Endothelial cell of umbilical vein (primary cell): ENCODE measurements around the gene SMURF1. TPM values are rescaled to one million over a fixed set of nuclear protein-coding genes. Genes with fewer than 3 reads are reported as not detected.

Source experiments
- BruUV-seq: library from RNA; stranded (reverse); fragments of 400-500 nt; replicated peaks from 2 replicates; lab custom pipeline; 2021; lab: Mats Ljungman, UMichigan
- CTCF ChIA-PET: fragments of 300-600, 350-600 bp; sonication (Branson Sonifier 250); formaldehyde crosslinking; loops from one replicate; lab custom pipeline; 2021; ENCODE audit warnings: antibody characterized with exemption, inconsistent platforms; lab: Charles Lee
- POLR2A ChIA-PET: fragments of 300-600, 350-600 bp; sonication (Branson Sonifier 250); formaldehyde crosslinking; loops from one replicate; lab custom pipeline; 2021; ENCODE audit warnings: antibody characterized with exemption, inconsistent platforms; lab: Charles Lee
- DNase-seq: peaks from one replicate; pipeline ENCODE4 v3.0.0-alpha.2; 2011; ENCODE audit warnings: low read depth, low spot score
- FAIRE-seq: peaks from 2 replicates; lab custom pipeline; 2011; peaks lifted over from hg19 to GRCh38; lab: Jason Lieb, UNC
- H2AFZ ChIP-seq: 2 replicates; pipeline ENCODE4 v1.6.0; 2012; ENCODE audit warnings: low read depth, low read length, control low read depth, inconsistent platforms
- H3K27ac ChIP-seq: 2 replicates; pipeline ENCODE4 v1.5.1; 2011; ENCODE audit warnings: low read depth, mild to moderate bottlenecking, control low read depth, low read length, moderate library complexity; ENCODE audit not compliant: insufficient read depth
- H3K27me3 ChIP-seq, 2 experiments: 2 replicates each; pipeline versions ENCODE4 v1.6.0 to v1.6.1; 2011; ENCODE audit warnings: low read length in 2 of 2, mixed read lengths in 1 of 2; ENCODE audit not compliant: control insufficient read depth in 2 of 2, insufficient read depth in 2 of 2
- H3K36me3 ChIP-seq, 2 experiments: 2 replicates in 1 of 2; 3 replicates in 1 of 2; pipeline ENCODE4 v1.5.1; 2011; ENCODE audit warnings: low read length in 2 of 2, mild to moderate bottlenecking in 1 of 2, moderate library complexity in 1 of 2; ENCODE audit not compliant: control insufficient read depth in 2 of 2, insufficient read depth in 2 of 2; ENCODE audit errors: extremely low read depth in 1 of 2
- H3K4me1 ChIP-seq: 3 replicates; pipeline ENCODE4 v1.5.1; 2011; ENCODE audit warnings: mild to moderate bottlenecking, low read length; ENCODE audit not compliant: control insufficient read depth, insufficient read depth; ENCODE audit errors: extremely low read depth
- H3K4me2 ChIP-seq: 2 replicates; pipeline ENCODE4 v1.6.1; 2011; ENCODE audit warnings: low read length, control low read depth, mixed read lengths; ENCODE audit not compliant: insufficient read depth
- H3K4me3 ChIP-seq, 3 experiments: fragments of 200-600 bp in 1 of 3; sonication (generic), shearing (Covaris generic) in 1 of 3; replicated peaks in 1 of 3; 2 replicates each; pipeline ENCODE4 v1.5.1; 2011 to 2016; ENCODE audit warnings: control low read depth in 3 of 3, low read length in 3 of 3, mild to moderate bottlenecking in 2 of 3, inconsistent platforms in 1 of 3, low read depth in 1 of 3, moderate library complexity in 1 of 3; ENCODE audit not compliant: insufficient read depth in 1 of 3
- H3K79me2 ChIP-seq: 2 replicates; pipeline ENCODE4 v1.6.0; 2012; ENCODE audit warnings: low read length, inconsistent platforms; ENCODE audit not compliant: control insufficient read depth, insufficient read depth
- H3K9ac ChIP-seq: replicated peaks from 2 replicates; pipeline ENCODE3; 2011; ENCODE audit warnings: low read length, control low read depth; ENCODE audit not compliant: insufficient read depth; ENCODE audit errors: extremely low read depth
- H3K9me1 ChIP-seq: replicated peaks from 3 replicates; pipeline ENCODE4 v1.6.0; 2011; ENCODE audit warnings: mild to moderate bottlenecking, low read length; ENCODE audit not compliant: control insufficient read depth, insufficient read depth; ENCODE audit errors: extremely low read depth
- H3K9me3 ChIP-seq: replicated peaks from 2 replicates; pipeline ENCODE4 v1.5.1; 2012; ENCODE audit warnings: low read length, inconsistent platforms; ENCODE audit not compliant: control insufficient read depth, insufficient read depth
- H4K20me1 ChIP-seq: replicated peaks from 2 replicates; pipeline ENCODE3; 2011; ENCODE audit warnings: mild to moderate bottlenecking, low read length; ENCODE audit not compliant: control insufficient read depth, insufficient read depth; ENCODE audit errors: extremely low read depth
- CTCF ChIP-seq, 2 donors: IDR thresholded peaks; 1 replicate in 1 of 2; 2 replicates in 1 of 2; pipeline ENCODE4 v1.5.1; 2011; ENCODE audit warnings: low read length in 2 of 2, mild to moderate bottlenecking in 2 of 2, moderate library complexity in 2 of 2, control low read depth in 1 of 2, inconsistent platforms in 1 of 2, low read depth in 1 of 2; ENCODE audit not compliant: insufficient read depth in 1 of 2; ENCODE audit errors: extremely low read depth in 1 of 2
- EZH2 ChIP-seq: IDR thresholded peaks from 2 replicates; pipeline ENCODE4 v1.6.1; 2012; ENCODE audit warnings: borderline replicate concordance, low read depth, mild to moderate bottlenecking, moderate library complexity, low read length, inconsistent platforms; ENCODE audit not compliant: severe bottlenecking
- FOS ChIP-seq: IDR thresholded peaks from 2 replicates; pipeline ENCODE4 v1.6.1; 2011; ENCODE audit warnings: mild to moderate bottlenecking, low read length, moderate library complexity, borderline replicate concordance; ENCODE audit not compliant: insufficient read depth
- GATA2 ChIP-seq: IDR thresholded peaks from 2 replicates; pipeline ENCODE4 v1.7.0; 2011; ENCODE audit warnings: low read depth, mild to moderate bottlenecking, moderate library complexity, mixed read lengths, low read length; ENCODE audit not compliant: insufficient read length, insufficient read depth
- JUN ChIP-seq: IDR thresholded peaks from 2 replicates; pipeline ENCODE4 v1.6.1; 2011; ENCODE audit warnings: borderline replicate concordance, low read depth; ENCODE audit not compliant: insufficient read length, insufficient read depth
- MAX ChIP-seq: IDR thresholded peaks from 2 replicates; pipeline ENCODE4 v1.6.1; 2011; ENCODE audit not compliant: insufficient read depth, insufficient read length
- MYC ChIP-seq: IDR thresholded peaks from one replicate; pipeline ENCODE4 v1.6.1; 2011; ENCODE audit warnings: mild to moderate bottlenecking, low read depth, low read length
- POLR2A ChIP-seq: IDR thresholded peaks from 2 replicates; pipeline ENCODE4 v1.6.1; 2012; ENCODE audit warnings: low read depth, mild to moderate bottlenecking, control low read depth, low read length
- POLR2AphosphoS5 ChIP-seq: IDR thresholded peaks from 2 replicates; pipeline ENCODE4 v1.6.1; 2012; ENCODE audit warnings: low read depth, mild to moderate bottlenecking, control low read depth, low read length, moderate library complexity; ENCODE audit not compliant: insufficient read depth
- dilution Hi-C: fragments of 300-500 bp; cut with MboI; formaldehyde crosslinking; loops from one replicate; pipeline ENCODE4 v1.15.0; 2019; ENCODE audit warnings: low sequenced_read_pairs; ENCODE audit not compliant: extremely low pct_ligation_motif_present
- intact Hi-C: fragments of 100-400 bp; cut with micrococcal nuclease; formaldehyde crosslinking; loops from one replicate; pipeline ENCODE4 v1.10.0; 2022
- polyA plus RNA-seq, 4 experiments: library from polyadenylated mRNA; depleted of rRNA in 3 of 4; stranded (reverse) in 3 of 4; unstranded in 1 of 4; fragments of >200 nt; gene quantifications; 2 replicates each; pipeline versions ENCODE4 v1.2.1 to v1.2.3, GENCODE V29; 2011 to 2012; ENCODE audit warnings: missing spikeins in 1 of 4
- total RNA-seq: library from RNA; stranded (reverse); gene quantifications from 2 replicates; pipeline ENCODE4 v1.2.3, GENCODE V29; 2021

Gene SMURF1
- total and polyA plus RNA-seq, 2 donors (not counting 3 experiments of a cell fraction or from before 2014, with no cell fraction given) = 11.5 to 22.8 TPM

GRCh38 chr7:99010281-99010680 is 133.6 kb downstream of the SMURF1 start:
- Histone ChIP-seq H3K27me3 (no peaks in the 10 kb centered on the region), H3K4me1 (no peaks in the 10 kb centered on the region), H3K36me3 (peaks cover 22 to 64% of the 10 kb centered on the region in 2 experiments), H3K9me3 (no peaks in the 10 kb centered on the region), H3K79me2 (no peaks in the 10 kb centered on the region), H3K4me3 (no peak overlapping the region), H3K4me2 (no peak overlapping the region), H3K9me1 (no peaks in the 10 kb centered on the region), H3K9ac (no peak overlapping the region), H3K27ac (no peak overlapping the region), H2AFZ (no peak overlapping the region), H4K20me1 (no peaks in the 10 kb centered on the region)
- no TSS peak for BruUV-seq
- ChIA-PET CTCF (interaction anchor here (1.0 kb wide), 1 partner anchor 15 kb away, joined by 3 read pairs; no protein-coding TSS in a partner anchor), POLR2A (no interaction called here)
- no peak for FAIRE-seq
- DNase-seq = no peak
- dilution Hi-C loops = no loop called here
- intact Hi-C loops = no loop called here
- TF ChIP-seq POLR2A = no peak
- TF ChIP-seq MYC = no peak
- TF ChIP-seq CTCF (IDR thresholded peaks at IDR 0.05; ENCODE audit: extremely low read depth in 1 of 2, insufficient read depth in 1 of 2, low read depth in 1 of 2, low read length in 2 of 2) = no peak
- no peak for TF ChIP-seq FOS
- no peak for TF ChIP-seq GATA2
- TF ChIP-seq EZH2 = no peak
- TF ChIP-seq POLR2AphosphoS5 = no peak
- no peak for TF ChIP-seq JUN
- TF ChIP-seq MAX = no peak
